ENCODE measurements around the gene FLOT1.
"Not testable (repeated sequence)": the region's sequence is repeated elsewhere in the genome, so short reads cannot be mapped to it uniquely, and the experiment has no call there.

FLOT1 gene

DNA sequence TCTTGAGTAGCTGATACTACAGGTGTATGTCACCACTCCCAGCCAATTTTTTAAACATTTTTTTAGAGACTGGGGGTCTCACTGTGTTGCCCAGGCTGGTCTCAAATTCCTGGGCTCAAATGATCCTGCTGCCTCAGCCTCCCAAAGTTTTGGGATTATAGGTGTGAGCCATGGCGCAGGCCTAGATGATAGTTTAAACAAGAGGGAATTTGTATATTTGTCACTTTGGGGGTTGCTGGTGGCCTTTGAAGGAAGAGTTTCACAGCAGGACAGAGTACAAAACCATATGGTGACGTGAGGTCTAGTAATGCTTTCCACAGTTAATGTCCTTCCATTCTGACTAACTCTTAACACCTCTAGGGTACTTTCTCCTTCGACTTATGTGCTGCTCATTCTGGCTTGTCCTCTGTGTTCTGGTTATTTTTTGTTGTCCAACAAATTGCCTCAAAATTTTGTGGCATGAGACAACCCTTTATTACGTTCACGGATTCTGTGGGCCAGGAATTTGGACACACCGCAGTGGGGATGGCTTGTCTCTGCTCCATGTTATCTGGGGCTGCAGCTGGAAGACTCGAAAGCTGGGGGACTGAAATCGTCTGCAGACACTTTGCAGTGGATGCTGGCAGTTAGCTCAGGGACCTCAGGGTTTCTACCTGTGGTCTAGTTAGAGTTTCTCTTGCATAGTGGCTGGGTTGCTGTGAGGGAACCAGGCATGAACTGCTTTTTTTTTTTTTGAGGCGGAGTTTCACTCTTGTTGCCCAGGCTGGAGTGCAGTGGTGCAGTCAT is 24.9 kb upstream of the FLOT1 start:
- no peak for DNase-seq

DNA sequence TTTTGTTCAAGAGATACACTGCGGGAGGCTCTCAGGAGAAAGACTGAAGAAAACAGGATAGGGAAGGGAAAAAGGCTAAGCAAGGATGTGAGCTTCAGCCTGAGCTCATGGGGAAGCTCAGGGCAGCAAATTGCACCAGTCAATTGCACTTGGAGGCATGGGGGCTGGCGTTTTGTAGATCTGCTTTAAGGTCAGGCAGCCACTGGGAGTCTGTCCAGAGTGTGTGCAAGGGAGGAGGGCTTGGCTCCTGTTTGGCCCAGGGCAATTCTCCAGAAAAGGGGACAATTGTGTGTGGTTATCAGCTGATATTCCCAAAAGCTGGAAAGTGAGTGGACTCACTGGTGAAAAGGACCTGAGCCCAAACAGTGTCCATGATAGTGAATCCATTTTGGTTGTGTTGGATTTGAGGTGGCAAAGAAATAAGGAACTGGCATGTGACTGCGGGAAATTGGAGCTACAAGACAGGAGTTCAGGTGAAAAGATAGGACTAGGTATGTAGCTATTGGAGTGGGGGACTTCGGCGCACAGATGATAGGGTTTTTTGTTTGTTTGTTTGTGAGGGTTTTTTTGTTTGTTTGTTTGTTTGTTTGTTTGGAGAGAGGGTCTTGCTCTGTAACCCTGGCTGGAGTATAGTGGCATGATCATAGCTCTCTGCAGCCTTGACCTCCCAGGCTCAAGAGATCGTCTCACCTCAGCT is 24.1 kb upstream of the FLOT1 start:
- DNase-seq = no peak

DNA sequence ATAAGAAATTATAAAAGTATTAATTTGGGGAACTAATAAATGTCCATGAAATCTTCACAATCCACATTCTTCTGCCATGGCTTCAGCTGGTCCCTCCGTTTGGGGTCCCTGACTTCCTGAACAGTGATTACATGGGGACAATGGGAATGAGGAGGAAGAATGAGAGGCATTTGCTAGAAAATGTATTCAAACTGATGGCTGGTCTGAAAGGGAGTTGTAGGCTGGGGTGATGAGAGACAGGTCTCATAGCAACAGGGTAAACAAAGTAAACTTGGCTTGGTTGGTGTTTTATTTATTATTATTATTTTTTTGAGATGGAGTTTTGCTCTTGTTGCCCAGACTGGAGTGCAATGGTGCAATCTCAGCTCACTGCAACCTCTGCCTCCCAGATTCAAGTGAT is 23.0 kb upstream of the FLOT1 start:
- not testable (repeated sequence) for DNase-seq

DNA sequence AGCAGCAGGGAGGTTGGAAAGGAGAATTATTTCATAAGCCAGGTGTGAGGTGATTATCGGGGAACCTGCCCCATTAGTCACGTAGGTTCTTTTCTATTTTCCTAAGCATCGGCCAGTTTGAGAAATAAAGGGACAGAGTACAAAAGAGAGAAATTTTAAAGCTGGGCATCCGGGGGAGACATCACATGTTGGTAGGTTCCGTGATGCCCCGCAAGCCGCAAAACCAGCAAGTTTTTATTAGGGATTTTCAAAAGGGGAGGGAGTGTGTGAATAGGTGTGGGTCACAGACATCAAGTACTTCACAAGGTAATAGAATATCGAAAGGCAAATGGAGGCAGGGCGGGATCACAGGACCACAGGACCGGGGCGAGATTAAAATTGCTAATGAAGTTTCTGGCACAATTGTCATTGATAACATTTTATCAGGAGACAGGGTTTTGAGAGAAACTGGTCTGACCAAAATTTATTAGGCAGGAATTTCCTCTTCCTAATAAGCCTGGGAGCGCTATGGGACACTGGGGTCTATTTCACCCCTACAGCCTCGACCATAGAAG is 22.1 kb upstream of the FLOT1 start:
- DNase-seq = not testable (repeated sequence)

DNA sequence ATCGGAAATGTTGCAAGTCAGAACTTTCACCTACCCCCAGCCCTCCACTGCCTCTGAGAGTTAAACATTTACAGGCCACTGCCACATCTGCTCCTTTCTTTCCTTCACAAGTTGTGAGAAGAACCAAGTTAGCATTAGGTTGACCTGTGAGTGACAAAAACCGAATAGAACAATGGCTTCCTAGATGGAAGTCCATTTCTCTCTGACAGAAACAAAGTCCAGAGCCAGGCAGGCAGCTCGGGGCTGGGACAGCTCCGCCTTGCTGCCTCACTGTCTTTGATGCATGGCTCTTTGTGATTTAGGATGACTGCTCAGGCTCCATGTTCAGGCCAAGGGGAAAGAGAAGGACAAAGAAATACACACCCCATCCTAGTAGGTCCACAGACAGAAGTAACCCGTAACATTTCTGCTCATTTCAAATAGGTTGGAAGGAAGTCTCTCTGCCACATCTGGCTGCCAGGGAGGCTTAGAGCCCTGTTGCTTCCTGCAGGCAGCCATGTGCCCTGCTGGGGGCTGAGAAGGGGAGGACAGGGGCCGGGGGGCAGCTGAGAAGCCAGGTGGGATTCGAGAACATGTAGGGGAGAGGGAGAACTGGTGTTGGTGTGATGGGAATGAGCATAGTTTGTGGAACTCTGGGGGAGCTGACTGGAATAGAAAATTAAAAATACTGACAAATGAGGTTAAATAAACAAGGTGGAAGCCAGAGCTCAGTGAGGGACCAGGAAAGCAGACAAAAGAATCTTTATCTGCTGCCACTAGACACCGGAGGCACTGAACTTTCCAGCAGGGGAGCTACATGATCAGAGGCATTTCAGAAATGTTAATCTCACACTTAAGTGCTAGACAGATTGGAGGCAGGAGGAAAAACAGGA is 21.4 kb upstream of the FLOT1 start:
- DNase-seq = no peak

DNA sequence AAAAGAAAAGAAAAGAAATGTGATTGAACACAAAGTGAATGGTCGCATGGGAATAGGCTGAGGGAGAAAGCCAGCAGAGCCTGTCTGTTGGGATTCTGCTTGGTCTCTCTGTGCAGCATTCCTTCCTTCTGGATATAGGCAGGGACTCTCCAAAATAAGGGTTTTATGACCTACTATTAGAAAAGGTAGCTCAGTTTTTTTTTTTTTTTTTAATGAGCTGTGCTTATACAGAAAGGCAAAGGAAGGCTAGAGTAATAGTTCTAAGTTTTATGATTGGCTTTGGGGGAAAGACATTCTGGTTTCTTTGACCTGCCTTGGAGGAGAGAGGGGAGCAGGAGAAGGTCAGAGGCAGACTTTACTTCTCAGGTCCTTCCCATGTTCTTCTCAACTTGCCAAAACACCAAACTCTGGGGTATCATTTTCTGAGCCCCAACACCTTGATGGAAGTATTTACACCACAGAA is 20.7 kb upstream of the FLOT1 start:
- no peak for DNase-seq

DNA sequence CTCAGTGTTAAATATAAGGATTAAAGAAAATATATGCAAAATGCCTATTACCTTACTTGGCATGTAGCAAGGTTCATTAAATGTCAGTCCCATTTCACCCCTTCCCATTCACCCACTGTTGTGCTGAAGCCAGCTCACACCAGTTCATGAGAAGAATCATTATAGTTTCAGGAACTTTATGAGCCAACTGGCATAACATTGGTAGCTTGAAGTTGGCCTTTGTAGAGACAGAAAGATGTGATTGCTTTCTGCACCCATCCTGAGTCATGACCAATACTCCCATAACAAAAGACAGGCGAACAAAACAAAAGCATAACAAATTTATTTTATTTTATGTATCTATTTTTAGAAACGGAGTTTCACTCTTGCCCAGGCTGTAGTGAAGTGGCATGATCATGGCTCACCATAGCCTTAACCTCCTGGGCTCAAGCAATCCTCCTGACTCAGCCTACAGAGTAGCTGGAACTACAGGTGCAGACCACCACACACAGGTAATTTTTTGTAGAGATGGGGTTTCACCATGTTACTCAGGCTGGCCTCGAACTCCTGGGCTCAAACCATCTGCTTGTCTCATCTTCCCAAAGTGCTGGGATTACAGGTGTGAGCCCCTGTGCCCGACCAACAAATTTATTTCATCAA is 19.4 kb upstream of the FLOT1 start:
- DNase-seq = no peak

DNA sequence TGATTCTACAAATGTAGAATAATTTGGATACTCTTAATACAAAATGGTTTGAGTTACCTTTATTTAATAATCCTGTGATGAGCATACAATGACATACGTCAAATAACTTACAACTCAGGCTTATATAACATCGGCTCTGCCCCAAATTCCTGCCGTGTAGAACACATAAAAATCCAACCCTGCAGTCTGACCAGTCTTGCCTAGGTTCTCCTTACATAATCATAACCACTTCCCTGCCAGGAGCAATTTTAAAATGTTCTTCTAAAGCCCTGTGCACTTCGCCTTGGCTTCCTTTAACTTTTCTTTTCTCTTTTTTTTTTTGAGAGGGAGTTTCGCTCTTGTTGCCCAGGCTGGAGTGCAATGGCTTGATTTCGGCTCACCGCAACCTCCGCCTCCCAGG is 18.1 kb upstream of the FLOT1 start:
- DNase-seq = no peak

DNA sequence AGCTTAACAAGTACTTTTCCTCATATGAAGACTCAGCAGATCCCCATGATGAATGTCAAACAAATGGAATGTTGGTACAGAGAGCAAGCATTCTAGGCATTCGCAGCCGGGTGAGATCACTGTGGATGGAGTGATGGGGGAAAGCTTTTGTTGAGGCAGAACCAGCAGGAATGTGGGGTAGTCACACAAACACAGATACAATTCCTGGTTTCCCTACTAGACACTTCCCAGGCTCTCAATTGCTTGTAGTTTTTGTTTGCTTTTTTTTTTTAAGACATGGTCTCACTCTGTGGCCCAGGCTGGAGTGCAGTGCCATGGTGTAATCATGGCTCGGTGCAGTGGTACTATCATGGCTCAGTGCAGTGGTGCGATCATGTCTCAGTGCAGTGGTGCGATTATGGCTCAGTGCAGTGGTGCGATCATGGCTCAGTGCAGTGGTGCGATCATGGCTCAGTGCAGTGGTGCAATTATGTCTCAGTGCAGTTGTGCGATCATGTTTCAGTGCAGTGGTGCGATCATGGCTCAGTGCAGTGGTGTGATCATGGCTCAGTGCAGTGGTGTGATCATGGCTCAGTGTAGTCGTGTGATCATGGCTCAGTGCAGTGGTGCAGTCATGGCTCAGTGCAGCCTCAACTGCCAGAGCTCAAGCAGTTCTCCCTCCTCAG is 17.2 kb upstream of the FLOT1 start:
- no peak for DNase-seq

DNA sequence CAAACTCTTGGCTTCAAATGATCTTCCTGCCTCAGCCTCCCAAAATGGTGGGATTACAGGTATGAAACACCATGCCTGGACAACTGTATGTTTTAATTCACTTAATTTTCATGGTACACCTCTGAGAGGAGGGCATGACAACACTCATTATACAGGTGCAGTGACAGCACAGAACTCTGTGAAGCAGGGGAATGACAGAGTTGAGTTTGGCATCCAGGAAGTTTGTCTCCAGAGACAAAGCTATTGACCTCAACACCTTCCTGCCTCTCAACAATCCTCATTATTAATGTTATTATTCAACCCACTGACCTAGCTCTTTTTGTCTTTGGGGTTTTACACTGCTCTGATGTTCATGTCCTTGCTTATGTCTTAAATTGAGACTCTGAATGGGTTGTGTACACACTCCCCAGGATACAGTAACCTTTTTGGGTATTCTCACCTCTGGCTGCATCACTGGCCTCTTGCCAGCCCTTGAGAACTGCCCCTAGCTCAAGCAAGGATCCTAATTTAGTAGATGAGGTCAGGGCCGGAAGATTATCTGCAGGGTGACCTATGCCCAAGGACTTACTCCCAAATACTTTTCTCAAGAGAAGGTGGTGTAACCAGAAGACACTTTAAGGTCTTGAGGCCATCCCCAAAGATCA is 14.9 kb upstream of the FLOT1 start:
- no peak for DNase-seq

DNA sequence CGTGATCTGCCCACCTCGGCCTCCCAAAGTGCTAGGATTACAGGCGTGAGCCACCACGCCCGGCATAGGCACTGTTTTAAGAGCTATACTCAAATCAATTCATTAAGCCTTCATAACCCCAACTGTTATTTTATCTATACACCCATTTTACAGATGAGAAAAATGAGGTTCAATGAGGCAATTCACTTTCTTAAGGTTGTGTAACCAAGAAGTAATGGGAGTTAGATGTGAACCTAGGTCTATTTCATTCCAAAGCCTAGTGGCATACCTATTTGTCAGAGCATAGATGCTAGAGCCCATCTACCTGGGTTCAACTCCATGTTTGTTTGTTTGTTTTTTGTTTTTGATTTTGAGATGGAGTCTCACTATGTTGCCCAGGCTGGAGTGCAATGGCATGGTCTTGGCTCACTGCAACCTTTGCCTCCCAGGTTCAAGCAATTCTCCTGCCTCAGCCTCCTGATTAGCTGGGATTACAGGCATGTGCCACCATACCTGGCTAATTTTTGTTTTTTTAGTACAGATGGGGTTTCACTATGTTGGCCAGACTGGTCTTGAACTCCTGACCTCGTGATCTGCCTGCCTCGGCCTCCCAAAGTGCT is 14.0 kb upstream of the FLOT1 start:
- not testable (repeated sequence) for DNase-seq

DNA sequence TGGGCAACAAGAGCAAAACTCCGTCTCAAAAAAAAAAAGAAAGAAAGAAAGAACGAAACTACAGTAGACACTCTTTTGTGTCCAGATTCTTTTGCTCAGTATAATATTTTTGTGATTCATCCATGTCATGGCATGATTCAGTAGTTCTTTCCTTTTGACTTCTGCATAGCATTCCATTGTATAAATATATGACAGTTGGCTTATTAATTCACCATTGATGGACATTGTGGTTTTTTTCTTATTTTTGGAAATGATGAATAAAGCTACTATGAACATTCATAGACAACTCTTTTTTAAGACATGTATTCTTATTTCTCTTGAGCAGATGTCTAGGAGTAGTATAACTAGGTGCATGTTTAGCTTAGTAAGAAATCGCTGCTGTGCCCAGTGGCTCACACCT is 12.1 kb upstream of the FLOT1 start:
- no peak for DNase-seq

DNA sequence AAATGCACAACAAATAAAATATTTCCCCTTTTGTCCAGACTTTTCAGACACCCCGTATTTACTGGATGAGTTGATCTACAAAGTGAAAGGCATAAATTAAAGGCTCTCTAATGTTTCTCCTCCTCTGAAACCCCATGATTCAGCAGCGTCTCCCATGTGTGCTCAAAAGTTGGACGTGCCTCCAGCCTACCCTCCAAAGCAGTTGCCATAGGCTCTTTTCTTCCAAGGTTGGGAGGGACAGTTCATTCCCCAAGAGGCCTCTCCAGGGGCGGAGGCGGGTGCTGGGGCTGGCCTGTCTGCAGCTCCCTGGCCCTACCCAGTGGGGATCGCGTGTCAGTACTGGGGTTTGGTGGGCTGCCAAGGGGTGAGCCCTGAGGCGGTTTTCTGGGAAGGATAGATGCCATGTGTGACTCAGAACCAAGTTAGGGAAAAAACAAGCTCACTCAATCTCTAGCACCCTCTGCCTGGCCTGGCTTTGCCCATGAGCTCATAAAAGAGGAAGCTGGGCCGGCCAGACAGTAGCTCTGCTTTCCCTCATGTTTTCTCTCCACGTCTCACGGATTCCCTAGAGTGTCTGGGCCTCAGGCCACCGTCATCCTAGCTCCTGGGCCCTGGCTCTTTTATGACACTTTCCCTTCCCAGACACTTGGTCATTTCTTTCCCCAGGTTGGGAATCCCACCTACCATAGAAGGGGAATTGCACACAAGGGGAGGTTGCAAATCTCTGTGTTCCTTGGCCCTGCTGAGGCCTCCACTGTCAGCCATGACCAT is 9.9 kb upstream of the FLOT1 start:
- no peak for DNase-seq

DNA sequence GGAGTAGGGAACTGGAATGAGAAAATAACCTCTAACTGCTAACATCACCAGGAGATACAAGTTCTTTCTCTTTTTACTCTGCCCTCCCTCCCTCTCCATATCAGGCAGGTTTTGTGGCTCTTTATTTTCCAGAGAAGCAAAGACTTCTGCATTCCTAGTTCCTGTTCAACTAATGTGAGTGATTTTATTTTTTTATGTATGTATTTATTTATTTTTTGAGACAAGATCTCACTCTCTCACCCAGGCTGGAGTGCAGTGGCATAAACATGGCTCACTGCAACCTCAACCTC is 7.8 kb upstream of the FLOT1 start:
- DNase-seq = no peak

DNA sequence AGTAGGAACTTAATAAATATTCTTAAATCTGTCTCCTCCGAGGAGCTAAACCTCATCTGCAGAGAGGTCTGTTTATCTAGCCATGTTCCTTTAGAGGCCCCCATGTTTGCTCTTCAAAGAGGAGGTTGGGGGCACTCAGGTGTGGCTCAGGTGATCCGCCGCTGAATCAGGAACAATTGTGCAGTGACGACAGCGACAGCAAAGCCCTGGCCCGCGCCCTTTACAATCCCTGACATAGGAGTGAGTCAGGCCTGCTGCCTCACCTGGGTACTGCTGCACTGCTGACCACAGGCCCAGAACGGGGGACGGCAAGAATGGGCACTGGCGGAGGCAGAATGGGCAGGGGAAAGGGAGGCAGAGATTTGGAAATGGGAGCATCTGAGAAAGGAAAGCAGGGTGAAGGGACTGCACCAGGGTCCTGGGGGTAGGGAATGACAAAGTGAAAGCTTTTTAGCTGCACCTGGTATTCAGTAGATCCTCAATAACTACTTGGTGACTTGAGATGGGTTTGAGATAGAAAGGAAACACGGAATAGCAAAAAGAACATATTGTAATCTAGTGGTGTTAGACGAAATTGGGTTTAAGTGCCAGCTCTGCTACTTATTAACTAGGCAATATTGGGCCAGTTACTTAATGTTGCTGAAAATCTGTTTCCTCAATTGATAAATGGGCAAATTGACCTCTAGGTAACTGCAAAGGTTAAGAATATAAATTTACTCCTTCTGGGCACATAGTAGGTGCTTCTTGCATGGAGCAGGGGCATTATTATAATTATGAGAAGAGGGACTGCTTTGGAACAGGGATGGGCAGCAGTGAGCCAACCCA is 7.3 kb upstream of the FLOT1 start:
- no peak for DNase-seq

DNA sequence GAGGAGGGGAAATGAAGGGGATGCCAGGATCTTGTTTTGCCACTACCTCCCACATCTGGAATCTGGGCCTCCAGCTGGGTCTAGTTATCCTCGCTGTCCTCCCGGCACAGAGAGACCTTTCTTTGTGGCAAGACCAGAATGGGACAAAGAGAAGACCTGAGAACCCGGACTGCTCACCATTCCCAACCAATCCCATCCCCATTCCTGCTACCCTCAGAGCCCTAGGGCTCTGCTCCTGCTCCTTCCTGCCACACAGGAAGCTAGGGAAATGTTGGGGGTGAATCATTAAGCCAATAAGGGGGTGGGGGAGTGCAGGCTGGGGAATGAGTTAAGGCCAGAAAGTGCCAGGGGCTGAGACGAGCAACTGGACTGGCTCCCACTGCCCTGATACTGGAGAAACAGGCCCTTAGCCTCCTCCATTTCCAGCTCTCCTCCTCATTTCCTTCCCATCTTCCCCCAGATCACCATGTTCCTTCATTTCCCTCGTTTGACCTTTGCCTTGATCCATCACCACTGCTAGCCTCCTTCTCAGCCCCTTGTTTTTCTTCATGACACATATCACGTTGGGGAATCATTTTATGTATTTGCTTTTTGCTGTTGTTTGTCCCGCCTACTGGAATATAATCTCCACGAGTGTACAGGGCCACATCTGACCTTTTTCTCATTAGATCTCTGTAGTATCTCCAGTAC is 6.5 kb upstream of the FLOT1 start:
- no peak for DNase-seq

DNA sequence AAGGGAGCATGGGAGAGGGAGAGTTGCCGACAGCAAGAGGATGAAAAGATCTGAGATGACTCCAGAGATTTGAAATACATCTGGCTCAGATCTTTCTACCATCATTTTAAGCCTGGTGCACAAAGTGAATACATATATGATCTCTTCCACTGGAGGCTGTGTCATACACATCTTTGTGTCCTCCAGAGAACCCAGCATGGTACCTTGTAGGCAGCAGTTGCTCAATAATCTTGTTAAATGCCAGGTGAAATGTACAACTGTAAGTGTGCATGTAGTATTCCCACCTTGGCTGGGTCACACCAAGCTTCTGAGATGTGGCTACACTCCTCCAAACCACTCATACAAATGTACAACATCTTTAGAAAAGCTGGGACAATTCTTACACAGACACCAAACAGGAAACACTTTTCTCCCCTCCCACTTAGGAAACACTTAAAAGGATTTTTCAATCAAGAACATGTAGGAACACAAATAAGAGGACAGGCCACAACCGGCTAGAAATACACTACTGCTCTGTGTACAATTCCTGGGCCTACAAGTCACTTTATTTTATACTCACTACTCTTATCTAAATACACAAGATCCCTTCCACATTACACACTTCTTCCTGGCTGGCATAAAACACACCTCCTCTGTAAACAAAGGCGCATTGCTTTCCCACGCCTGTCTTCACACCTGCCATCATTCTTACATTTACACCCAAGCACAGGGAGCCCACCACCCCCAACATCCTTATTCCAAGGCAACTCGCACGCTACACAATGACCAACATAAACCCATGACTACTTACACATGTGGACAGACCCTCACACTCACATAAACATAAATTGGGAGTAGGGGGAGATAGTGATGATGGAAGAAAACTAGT is 5.6 kb upstream of the FLOT1 start:
- DNase-seq = no peak

DNA sequence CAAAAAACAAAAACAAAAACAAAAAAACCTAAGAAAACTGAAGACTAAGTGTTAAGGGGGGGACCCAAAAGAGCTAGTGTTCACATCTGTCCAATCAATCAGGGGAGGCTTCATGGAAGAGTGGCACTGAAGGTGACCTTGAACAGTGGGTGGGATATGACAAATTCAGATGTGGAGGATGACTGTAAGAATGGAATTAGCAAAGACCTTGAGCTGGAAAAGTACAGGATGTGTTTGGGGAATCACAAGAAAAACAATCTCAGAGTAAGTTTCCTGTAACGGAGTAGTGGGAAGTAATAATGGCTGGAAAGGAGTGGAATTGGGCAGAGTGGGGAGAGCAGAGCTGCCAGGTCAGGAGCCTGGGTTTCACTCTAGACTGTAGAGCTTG is 4.8 kb upstream of the FLOT1 start:
- no peak for DNase-seq
